Stimulated activated CD8-positive, alpha-beta memory T cell treated with anti-CD3 and anti-CD28 coated beads, Interleukin-12 subunit alpha, Interleukin-12 subunit beta, amount 100 ng/mL, for 4 hours (primary cell): ENCODE results near the gene WDFY2.
A peak's percentile ranks its signal among the peaks of the same experiment; 100 is the strongest.

Experiments
- DNase-seq: peaks from one replicate; pipeline ENCODE4 v3.0.0-alpha.2; 2020; ENCODE audit warnings: low read depth

Gene WDFY2

DNA sequence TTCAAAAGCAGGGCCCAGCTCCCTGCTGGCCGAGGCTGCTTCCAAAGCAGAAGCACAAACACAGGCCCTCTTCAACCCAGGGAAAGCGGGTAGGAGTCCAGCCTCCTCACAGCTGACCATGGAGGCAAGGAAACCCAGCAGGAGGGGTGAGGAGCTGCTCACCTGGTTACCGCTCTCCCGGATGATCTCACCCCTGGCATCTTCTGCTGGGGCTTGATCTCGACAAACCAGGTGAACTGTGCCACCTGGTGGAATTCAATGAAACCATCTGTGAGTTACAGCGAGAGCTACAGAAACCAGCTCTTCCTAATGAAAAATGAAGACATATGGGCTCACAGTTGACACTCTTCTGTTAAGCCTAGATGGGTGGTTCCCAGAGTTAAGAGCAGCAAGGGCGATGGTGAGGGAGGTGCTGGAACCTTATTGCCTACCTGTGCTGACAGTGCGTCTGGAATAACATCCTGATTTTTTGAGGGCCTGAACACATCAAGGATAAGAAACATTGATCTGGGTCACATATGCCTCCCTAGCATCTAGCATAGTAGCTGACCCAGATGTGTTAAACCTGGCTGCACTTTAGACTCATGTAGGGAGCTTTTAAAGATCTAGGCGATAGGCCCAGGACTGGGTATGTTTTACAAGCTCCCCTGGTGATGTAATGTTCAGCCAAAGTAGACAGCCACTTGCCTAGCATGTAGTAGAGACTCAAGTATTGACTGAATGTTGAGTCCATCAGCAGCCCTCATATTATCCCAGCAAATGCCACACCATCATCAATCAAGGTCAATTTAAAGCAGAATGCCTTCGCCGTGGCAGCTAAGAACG, 213.6 kb downstream of the WDFY2 start:
- DNase-seq, result no peak

DNA sequence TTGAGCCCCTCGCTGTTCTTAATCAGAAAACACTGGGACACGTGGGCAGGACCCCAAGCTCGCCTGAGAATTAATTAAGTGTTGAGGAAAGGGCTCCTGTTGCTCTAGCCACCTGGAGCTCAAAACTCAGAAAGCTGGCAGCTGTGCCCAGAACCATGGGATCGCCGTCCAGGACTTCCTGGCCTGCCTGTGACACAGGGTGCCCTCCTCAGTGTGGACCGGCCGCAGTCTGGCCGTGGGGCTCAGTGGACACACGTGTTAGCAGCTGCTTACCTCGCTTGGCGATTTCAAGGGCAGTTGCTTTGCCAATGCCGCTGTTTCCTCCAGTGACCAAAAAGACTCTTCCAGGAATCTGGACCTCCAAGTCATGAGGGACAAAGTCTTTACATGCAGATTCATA, 215.0 kb downstream of the WDFY2 start:
- no peak for DNase-seq

DNA sequence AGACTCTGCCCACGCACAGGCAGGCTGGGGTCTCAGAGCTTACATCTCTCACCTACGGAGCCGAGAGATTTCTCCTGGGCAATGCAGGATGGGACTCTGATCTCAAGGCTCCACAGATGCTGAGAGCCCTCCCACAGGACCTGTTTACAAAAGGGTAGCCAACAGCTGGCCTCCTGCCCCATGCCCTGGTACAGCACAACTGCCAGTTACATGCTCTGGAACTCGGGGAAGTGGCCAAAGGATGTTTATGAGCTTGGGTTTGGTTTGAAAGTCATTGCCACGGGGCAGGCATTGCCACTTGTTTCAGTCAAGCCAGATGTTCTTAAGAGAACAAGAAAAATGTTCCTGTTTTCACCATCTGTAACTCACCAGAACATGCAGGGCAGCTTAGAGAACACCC, 216.2 kb downstream of the WDFY2 start:
- DNase-seq, result no peak

DNA sequence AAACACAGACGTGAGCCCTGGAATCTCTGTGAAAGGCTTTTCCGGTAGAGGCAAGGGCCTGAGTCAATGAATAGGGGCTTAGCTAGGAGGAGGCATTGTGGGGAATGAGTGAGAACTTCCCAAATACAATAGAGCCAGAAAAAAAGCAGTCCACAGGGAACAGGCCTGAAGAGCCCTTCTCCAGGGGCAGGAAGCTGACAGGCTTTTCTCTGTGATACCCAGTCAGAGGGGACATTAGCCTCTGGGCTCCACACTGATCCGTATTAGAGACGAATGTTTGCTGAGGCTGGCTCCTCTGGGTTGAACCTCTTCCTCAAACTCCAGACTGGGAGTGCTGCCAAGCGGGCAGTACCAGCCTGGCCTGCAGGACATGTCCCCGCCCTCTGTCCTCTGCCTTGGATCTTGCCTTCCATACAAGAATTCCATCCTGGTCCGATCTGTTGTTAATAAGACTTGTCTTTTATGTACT, 217.4 kb downstream of the WDFY2 start:
- DNase-seq, result no peak

DNA sequence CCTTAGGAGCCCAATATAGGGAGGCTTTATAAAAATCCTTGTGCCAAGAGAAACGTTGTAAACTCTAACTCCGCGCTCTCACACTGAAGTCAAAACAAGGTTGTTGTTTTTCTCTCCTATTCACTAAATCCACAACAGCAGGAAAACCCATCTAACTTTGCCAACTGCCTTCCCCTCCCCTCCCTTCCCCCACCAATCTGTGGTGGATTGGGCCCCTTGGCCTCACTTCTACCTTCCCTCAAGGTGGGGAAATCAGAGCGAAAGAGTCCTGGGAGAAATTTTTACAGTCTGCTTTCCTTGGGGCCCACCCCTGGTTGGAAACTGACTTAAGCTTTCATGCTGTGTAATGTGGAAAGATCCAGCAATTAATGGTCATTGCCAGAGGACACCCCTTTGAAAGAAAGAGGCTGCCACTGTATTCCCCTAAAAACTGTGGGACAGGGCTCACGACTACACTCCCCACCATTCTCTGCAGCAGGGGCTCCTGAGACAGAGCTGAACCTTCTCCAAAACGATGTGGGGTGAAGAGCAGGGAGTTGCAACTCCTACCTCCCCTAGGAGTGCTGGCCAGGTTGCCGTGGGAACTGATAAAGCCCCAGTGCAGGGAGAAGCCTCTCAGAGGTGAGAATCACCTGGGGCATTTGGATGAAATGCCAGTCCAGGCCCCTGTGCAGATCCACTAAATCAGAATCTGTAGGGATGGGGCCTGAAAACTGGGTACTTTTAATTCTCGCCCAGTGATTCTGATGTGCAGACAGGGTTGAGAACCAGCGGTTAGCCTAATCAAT, 218.6 kb downstream of the WDFY2 start:
- DNase-seq, result no peak

DNA sequence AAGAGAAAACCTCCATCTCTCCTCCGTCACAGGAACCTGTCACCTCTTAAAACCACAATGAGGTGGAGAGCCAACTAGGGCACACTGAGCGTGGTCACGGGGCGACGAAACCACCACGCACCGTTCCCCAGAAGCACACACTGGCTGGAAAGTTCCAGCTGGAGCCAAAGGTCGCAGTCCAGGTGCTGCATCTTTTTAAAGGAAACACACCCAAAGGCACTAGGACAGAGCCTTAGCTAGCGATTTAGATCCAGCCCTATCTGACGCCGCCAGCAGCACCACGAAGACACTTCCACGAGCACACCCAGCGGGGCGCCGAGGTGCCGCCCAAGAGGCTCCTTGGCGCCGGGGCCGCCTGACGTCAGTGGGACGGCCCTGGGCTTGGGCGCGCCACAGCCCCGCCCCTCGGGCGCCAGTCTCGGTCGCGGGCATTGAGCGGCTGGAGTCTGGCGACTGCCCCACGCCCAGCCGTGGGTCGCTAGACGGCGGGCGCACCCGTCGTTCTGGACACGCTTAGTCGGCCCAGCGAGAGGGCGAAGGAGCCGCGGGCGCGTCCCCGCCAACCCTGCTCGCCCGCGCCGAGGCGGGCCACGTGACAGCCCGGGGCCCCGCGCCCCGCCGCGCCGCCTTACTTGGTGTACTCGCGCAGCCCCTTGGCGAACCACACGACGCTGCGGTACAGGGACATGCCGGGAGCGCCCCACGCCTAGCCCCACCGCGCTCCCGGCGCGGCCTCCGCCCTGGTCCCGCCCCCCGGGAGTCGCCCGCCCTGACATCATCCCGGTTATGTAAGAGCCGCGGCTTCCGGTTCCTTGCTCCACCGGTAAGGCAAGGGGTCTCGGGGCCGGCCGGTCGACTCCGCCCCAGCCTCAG, 219.4 kb downstream of the WDFY2 start, which contains the start of gene DHRS12:
TSS of gene DHRS12 (minus strand) at position 742 of the 873 bp plus-strand sequence. CDS start 4,504 bp downstream, outside the sequence.
- DNase-seq, result peak; percentile 79

DNA sequence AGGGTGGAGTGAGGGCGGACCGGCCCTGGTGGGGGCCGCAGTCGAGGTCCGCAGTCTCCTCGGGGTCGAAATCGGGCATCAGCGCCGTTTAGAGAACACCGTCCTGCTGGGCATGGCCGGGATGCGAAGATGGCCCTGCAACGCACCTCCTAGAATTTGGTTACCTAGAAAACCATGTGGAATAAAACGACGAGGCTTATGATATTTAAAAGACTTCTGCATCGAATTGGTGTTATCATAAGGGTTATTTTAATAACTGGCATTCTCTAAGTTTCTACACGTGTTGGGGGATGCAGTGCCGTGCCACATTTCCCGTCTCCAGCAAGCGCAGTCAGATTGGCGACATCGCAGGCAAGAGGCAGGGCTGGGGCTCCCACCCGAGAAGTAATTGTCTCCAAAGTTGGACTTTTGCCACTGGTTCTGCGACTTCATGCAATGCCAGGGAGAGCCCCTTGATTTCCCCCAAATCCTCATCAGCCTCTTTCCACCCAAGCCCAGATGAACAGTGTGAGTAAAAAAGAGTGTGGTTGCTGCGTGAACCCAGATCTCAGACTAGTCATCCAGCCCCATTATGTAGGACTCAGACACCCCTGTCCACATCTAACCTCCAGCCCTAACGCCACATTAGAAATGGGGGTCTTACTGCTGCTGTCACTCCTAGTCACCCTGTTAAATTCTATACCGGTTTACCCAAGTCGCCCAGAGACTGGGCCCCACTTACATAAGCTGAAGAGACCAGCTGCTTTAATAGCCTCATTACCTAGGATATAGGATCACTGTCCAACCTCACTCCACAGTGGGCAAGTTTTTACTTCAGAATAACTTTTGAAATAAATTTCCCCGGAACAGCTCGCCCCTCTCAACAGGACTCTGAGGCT, 220.3 kb downstream of the WDFY2 start:
- no peak for DNase-seq

DNA sequence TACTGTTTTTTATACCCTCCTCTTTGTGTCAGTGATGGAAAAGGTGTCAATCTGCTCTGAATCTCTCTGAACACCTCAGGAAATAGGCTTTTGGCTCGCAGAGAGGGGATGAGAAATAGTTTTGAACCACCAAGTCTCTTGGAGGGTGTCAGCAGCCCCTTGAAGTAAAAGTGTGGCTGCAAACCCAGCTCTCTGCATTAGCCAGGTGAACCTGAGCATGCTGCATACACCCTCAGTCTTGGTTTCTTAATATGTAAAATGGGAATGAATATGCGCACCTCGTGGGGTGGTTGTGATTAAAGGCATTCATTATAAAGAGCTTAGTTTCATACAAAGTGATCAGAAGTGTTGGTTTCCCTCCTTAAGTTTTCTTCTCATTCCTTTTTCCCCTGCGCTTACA, 221.1 kb downstream of the WDFY2 start:
- no peak for DNase-seq

DNA sequence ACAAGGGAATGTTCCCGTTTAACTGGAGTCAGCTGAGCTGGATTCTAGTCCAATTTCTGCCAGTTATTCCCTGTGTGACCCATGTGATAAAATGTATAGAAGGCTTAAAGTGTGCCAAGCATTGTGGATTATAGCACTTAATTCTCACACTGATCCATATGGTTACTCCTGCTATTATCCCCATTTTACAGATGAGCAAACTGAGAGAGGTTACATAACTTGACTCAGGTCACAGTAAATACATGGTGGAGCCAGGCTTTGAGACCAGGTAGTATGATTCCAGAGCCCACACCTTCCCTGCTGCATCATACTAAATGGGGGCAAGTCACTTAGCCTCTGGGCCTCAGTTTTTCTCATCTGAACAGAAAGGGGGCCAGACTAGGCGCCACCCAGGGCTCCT, 221.7 kb downstream of the WDFY2 start:
- no peak for DNase-seq

DNA sequence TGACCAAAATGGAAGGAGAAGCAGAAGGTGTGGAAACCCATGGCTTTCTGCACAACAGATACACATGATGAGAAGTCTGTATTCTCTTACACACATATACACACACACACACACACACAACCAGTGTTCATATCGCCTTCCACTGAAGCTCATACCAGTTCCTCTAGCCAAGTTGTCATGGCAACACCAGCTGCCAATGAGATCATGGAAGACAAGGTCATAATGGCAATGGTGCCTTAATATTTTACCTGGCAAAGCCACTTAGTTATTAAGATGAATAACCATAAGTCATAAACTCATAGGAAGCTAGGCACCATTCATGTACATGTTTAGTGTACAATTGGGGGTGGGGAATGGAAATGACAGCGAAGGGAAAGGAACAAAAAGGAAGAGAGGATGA, 222.3 kb downstream of the WDFY2 start:
- no peak for DNase-seq

DNA sequence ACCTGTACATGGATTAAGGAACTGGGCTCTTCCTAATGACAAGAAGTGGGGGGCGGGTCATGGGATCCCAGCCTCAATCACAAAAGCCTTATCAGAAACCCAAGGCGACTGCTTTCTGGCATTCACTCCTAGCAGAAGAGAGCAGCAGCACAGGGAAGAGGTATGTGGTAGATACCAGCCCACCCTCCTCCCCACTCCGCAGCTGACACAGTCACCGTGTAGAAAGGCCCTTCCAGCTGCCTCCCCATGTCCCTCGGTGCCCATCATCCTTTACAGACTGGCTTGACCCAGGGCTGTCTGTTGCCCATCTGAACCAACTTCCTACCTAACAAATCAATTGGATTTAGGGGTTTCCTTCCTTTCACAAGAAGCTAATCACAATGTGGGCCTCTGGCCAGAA, 222.8 kb downstream of the WDFY2 start:
- no peak for DNase-seq

DNA sequence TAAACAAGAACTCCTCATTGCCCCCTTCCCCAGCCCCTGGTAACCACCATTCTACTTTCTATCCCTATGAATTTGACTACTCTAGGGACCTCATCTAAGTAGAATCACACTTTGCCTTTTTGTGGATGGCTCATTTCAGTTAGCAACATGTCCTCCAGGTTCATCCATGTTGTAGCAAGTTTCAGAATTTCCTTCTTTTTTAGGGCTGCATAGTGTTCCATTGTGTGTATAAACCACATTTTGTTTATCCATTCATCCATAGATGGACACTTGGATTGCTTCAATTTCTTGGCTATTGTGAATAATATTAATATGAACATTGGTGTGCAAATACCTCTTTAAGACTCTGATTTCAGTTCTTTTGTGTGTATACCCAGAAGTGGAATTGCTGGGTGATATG, 224.5 kb downstream of the WDFY2 start:
- no peak for DNase-seq

DNA sequence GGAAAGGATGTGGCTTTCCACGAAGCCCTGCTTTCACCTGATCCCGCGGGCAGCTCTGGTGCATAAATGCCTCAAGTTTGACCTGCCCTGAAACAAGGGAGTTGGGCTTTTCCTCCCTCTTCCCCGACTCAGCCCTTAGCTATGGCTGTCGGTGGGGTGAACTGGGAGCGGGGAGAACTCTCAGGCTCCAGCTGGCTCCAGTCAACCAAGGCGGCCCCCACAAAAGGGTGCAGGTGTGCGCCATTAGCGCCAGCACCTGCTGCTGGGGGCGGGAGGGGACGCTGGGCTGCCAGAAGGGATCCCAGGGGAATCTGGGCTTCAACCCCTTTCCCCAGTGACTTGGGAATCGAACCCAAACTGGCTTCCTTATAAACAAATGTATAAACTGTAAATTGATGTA, 226.8 kb downstream of the WDFY2 start:
- DNase-seq, result no peak

DNA sequence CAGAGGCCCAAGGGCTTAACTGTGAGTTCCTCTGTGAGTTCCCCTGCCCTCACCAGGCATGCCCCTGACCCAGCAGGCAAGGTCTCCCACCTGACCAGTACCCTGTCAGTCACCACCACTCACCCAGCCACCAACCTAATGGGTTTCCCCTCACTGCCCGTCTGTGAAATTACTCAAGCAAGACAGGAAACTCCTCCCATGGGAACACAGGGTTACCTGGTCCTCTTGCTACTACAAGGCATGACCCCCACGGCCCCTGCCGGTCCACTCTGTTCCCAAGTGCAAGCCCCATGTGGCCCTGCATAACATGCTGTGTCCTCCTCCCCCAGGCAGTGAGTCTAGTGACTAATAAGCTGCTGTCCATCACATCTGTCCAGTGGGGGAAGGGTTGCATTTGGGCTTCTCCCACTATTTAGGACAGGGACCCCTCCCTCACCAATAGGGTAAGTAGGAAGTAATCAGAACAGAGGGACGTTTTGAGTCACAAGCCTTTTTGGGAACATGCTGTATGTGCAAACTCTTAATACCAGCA, 227.7 kb downstream of the WDFY2 start:
- DNase-seq, result no peak

DNA sequence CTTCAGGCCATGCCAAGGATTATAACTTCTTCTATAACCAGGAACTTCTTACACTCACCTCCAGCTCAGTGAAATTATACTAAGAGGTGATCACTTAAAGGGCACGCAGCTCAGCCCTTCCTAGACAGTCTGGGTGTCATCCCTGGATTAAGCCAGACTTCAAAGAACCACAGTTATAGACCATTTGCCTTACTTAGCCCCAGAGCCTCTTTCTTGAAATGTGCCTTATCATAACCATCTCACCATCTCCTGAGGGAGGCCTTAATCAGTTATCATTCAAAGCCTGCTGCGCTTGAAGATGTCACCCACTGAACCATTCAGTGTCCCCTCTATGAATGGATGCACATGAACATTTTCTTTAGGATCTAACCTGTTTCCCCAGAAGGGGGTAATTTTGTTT, 229.8 kb downstream of the WDFY2 start:
- no peak for DNase-seq

DNA sequence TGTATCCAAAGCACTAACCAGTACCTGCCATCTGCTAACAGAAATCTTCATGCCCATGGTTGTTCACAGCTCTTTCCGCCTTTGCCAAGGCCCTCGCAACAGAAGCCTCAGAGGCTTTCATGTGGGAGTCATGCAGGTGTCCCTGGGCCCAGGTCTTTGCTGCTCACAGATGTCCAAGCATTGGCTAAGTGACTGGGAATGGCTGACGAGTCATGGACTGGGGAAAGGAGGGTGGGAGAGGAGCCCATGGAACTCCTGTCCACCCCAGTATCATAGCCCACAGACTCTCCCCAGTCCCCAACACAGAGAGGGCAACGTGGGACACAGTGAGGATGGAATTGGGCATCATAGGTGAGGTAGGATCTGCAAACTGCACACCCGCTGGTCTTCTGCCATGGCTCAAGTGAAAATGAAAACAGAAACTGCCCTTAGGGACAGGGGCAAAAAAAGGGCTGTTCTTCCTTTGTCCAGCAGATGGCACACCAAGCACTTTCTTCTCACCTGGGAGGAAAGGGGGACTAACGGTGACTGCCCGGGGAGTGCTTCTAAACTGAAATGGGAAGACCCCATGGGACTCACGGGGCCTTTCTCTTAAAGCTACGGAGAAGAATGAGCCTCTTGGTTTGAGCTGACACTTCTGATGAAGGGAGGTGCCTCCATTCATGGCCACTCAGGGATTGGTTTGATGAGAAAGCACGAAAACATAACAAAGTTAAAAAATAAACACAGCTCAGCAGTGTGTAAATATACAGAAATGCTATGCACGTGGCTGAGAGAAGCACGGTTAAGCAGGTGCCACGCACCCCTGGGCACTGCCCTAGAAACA, 230.8 kb downstream of the WDFY2 start:
- DNase-seq, result peak; percentile 59

DNA sequence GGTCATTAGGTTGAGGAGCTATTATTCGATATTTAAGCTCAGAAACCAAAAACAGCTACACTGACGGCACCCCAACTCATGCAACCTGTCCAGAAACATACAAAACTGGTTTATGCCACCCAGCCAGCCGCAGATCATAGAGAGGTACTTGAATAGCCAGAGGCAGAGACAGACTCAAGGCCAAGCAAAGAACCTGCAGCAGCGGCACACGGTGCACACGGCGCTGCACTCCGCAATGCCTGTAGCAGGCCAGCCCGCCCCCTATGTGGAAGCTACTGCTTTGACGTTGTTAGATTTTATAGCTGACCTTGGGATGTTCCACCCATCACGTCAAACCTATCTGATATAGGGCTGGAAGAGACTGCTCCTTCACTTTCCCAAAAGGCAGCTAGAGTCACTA, 231.6 kb downstream of the WDFY2 start:
- no peak for DNase-seq

DNA sequence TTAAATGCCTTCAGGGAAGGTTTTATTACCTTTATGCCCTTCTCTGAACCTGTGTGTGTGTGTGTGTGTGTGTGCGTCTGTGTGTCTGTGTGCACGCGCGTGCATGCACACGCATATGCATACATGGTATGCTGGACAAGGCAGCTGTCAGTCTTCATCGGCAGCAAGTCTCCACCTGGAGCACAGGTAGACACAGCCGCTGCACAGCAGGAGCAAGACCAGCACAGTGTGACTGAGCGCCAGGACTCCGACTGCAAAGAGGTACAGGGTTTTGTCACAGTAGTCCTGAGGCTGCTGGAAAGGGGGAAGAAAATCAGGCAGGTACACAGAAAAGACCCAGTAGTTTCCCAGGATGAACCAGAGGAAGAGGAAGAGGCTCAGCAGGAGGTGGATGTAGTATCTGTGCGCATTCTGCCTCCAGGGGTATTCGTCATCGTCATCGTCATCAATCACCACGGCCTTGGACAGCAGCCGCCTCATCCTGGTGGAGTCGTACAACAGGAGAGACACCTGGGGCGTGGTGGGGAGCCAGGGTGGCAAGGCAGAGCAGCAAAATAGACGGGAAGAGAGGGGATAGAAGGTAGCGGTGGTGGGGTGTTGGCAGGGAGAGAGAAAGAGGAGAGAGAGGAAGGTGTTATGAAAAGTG, 232.5 kb downstream of the WDFY2 start:
- no peak for DNase-seq
